Urothelium cell line (cell line): ENCODE measurements around the gene SPACA4.
A peak's percentile ranks its signal among the peaks of the same experiment; 100 is the strongest.
"Not testable (repeated sequence)": the region's sequence is repeated elsewhere in the genome, so short reads cannot be mapped to it uniquely, and the experiment has no call there.

Experiments
- DNase-seq: peaks from one replicate; pipeline ENCODE4 v3.0.0; 2011; ENCODE audit warnings: low spot score, mixed read lengths
- FAIRE-seq: peaks from 2 replicates; lab custom pipeline; 2011; peaks lifted over from hg19 to GRCh38; lab: Jason Lieb, UNC

SPACA4 gene

DNA sequence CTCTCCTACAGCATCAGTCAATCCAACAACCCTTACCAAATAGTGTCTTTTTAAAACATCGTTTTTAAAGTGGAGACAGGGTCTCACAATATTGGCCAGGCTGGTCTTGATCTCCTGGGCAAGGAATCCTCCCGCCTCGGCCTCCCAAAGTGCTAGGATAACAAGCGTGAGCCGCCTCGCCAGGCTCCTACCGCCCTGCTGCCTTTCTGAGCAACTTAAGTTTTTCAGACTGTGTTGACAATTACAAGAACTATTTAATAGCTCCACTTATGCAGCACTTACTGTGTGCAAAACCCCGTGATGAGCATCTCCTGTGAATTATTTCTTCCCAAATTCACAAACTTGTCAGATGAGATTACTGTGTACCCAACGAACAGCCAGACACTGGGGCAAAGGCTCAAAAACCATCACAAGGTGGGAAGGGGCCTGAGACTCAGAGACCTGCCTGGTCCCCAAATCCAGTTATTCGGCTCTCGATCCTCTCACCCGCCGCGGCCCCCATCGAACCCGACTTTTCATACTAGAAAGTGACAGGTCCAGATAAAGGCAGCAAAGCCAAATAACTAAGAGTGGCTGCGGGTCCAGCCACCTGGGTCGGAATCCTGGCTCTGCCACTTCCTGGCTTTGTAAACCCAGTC, 11.9 kb downstream of the SPACA4 start:
- DNase-seq (no peak), FAIRE-seq (no peak)

DNA sequence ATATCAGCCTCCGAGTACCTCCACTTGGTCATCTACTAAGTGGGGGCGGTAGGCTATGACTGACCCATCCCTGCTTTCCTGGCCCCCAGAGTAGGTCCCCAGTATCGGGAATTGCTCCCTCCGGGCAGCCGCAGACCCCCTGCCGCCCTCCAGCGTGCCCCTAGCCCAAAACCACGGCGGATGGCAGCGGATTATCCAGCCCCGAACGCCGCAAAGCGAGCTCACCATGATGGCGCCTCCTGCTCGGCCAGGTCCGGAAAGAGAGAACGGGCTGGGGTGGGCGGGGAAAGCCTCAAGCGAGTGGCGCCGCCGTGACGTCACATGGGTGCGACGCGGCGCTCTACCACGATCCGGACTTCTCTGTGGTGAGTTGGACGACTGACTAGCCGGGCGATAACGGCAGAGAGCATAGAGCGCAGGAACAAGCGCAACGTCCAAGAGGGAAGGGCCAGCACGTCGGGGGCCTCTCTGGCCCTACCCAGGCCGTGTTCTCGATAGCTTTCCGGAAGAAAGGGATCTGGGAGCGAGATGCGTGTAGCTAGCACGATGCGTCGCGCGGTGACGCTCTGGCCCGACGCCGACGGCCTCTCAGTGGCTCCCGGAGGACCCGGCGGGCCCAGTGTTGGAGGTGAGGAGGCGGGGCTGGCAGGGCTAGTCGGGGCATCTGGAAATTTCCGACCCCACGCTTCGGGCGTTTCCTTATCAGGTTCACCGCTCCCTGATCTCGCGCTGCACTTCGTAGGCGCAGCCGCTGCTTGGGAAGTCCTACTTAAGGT, 12.6 kb downstream of the SPACA4 start, which contains the start of the genes RPL18 and SPHK2:
Gene RPL18 (minus strand): TSS at position 263 of the 776 bp plus-strand sequence. CDS start 35 bp downstream, at position 228.
Gene SPHK2 (plus strand): TSS at position 591 of the 776 bp plus-strand sequence. CDS start 1,009 bp downstream, outside the sequence.
- FAIRE-seq (peak; percentile 66), DNase-seq (peak; percentile 97)

DNA sequence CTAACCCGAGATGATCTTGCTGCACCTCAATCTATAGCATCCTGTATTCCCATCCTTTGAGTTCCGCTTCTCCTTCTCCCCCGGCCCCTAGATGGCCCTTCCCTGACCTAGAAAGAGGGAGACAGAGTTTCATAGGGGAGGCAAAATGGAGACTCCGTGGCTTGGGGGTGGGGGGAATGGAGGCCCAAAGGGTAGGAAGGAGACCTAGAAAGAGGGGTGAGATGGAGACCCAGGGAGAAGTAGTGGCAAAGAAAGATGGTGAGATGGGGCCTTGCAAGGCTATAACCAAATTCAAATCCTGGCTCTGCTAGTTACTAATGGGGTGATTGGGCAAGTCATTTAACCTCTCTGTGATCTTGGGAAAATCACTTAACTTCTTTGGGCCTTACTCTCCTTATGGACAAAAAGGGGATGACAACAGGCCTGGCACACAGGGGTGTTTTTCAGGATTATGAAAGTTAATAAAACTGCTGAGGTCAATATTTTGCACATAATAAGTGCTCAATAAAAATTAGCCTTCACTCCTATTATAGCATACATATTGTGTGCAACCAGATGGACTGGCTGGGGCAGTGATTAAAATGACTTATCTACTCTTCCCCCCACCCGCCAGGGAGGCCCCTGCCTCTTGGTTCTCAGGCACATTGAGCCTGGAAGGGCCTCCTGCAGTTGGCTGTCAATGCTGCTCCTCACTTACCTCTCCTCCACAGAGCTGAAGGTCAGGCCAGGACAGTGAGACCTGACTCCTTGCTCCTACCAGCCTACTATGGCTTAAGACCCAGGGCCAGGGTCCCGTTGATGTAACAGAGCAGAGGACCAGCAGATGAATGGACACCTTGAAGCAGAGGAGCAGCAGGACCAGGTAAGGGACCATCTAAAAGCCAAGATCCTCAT, 13.4 kb downstream of the SPACA4 start:
- FAIRE-seq, result no peak
- no peak for DNase-seq

DNA sequence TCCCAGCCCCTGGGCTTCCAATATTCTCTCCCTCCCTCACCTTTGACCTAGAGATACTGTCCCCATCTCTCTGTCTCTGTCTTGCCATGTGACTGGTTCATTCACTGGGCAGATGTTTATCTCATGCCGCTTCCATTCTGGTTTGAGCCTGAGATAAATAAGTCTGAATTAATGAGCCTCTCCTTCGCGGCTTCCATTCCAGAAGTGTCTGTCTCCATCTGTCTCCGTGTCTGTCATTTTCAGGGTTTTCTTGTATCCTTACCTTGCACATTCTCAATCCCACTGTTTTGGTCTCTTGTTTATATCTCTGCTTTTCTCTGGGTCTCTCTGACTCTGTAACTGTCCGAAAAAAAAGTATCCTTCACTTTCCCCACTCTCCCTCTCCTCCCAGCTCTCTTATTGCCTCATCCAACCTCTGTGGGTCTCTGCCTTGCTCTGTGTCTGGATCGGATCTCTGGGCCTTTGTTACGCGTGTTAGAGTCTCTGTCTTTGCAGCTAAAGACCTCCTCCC, 17.1 kb downstream of the SPACA4 start:
- no peak for FAIRE-seq
- no peak for DNase-seq

DNA sequence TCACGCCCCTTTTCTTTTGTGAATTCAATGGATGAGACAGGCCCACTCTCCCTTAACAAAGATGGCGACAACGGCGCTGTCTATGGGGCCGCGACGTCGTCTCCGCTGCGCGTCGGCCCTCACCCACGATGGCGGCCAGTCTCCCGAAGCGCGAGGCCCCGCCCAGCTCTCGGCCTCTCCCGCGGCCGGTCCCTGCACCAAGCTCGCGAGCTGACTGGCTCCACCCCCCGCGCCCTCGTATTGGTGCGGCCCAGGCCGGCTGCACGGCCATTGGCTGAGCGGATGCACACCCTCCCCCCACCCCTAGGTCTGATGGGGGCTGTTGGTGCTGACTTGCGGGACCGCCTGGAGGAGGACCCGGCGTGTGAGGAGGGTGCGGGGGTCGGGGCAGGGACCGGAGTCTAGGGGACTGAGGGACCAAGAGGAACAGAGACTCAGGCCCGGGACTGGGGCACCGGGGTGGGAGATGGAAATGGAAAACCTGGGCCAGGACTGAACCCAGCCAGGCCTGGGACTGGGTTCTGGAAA, 17.6 kb downstream of the SPACA4 start:
- FAIRE-seq, result no peak
- no peak for DNase-seq

DNA sequence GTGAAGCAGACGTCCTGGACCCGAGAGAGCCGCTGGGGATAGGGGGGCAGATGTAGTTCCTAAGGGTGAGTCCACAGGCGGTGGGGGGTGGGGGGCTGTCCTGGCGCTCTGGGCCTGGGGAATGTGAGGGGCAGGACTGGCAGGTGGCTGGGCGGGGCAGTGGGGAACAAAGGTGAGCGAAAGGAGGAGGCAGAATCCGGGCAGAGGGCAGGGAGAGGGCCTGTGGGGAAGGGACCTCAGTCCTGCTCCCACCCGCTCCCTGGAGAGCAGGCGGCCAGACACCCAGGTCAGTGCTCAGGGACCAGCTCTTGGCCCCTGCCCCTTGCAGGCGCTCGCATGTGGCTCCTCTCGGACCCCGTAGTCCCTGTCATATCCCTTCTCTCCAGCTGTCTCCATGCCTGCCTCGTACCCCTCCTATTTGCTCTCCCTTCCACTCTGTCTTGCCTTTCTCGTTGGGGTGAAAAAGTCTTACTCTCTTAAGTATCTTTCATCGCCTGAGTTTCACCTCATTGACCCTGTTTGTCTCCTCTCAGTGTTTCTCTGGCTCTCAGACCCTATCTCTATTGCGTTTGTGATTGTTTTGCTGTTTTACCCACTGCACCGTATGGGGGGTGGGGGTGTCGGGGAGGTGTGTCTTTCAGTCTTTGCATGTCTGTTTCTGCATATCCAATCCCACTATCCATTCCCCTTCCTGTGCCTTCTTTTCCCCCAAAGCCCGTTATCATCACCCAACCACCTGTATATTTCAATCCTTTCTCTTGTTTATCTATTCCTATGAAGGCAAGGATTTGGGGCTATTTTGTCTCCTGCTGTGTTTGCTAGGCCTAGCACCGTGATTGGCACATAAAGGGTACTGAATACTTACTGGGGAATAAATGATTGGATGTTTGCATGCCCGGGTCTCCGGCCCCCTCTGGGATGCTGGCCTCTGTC, 18.5 kb downstream of the SPACA4 start:
- no peak for FAIRE-seq
- no peak for DNase-seq

DNA sequence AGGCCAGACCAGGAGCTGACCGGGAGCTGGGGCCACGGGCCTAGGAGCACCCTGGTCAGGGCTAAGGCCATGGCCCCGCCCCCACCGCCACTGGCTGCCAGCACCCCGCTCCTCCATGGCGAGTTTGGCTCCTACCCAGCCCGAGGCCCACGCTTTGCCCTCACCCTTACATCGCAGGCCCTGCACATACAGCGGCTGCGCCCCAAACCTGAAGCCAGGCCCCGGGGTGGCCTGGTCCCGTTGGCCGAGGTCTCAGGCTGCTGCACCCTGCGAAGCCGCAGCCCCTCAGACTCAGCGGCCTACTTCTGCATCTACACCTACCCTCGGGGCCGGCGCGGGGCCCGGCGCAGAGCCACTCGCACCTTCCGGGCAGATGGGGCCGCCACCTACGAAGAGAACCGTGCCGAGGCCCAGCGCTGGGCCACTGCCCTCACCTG, 19.4 kb downstream of the SPACA4 start:
- DNase-seq, result no peak

DNA sequence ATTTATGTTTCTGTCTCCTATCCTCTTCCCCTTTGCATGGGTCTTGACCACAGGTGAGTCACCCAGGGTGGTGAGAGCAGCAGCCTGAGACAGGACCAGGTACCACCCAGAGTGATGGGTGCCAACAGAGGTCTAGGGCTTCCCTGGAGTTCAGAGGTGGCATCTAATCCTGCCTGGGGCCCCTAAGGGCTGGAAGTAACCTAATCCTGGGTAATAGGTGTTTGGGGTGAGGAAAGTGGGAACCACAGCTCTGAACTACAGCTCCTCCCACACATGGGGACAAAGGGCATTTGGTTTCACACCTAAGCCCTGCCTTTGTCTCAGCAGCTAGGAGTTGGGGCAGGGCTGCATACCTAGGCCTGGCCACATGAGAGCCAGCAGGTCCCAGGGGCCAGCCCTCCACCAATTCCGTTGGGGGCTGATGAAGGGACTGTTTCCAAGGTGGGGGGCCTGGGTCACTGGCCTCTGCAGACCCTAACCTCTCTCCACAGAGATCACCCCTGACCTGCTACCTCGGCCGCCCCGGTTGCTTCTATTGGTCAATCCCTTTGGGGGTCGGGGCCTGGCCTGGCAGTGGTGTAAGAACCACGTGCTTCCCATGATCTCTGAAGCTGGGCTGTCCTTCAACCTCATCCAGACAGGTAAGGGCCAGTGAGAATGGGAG, 20.8 kb downstream of the SPACA4 start:
- FAIRE-seq, result no peak

More for the DNA sequence above, 19.4 kb downstream of the SPACA4 start:
- no peak for FAIRE-seq

DNA sequence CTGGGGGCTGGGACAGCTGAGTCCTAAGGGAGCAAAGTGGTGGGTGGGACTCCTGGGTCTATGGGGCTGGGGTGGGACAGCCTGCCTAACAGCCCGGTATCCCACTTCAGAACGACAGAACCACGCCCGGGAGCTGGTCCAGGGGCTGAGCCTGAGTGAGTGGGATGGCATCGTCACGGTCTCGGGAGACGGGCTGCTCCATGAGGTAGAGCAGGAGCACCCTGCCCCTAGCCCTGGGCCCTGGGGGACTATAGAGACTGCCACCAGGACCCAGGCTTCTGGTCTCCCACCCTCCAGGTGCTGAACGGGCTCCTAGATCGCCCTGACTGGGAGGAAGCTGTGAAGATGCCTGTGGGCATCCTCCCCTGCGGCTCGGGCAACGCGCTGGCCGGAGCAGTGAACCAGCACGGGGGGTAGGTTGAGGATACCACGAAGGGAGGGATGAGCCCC, 21.3 kb downstream of the SPACA4 start:
- no peak for DNase-seq
- FAIRE-seq, result no peak

More for the DNA sequence above, 20.8 kb downstream of the SPACA4 start:
- no peak for DNase-seq

DNA sequence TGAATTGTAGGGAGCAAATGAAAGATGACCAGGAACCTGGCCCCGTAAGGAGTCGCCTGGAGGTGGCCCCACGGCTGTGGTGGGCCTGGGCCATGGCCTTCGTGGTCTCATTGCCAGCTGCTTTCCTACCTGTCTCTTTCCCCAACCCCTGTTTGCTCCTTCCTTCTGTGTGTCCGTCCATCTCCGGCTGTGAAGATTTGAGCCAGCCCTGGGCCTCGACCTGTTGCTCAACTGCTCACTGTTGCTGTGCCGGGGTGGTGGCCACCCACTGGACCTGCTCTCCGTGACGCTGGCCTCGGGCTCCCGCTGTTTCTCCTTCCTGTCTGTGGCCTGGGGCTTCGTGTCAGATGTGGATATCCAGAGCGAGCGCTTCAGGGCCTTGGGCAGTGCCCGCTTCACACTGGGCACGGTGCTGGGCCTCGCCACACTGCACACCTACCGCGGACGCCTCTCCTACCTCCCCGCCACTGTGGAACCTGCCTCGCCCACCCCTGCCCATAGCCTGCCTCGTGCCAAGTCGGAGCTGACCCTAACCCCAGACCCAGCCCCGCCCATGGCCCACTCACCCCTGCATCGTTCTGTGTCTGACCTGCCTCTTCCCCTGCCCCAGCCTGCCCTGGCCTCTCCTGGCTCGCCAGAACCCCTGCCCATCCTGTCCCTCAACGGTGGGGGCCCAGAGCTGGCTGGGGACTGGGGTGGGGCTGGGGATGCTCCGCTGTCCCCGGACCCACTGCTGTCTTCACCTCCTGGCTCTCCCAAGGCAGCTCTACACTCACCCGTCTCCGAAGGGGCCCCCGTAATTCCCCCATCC, 22.1 kb downstream of the SPACA4 start:
- no peak for FAIRE-seq

DNA sequence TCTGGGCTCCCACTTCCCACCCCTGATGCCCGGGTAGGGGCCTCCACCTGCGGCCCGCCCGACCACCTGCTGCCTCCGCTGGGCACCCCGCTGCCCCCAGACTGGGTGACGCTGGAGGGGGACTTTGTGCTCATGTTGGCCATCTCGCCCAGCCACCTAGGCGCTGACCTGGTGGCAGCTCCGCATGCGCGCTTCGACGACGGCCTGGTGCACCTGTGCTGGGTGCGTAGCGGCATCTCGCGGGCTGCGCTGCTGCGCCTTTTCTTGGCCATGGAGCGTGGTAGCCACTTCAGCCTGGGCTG, 22.7 kb downstream of the SPACA4 start:
- FAIRE-seq (no peak), DNase-seq (no peak)

More for the DNA sequence above, 22.1 kb downstream of the SPACA4 start:
- no peak for DNase-seq

DNA sequence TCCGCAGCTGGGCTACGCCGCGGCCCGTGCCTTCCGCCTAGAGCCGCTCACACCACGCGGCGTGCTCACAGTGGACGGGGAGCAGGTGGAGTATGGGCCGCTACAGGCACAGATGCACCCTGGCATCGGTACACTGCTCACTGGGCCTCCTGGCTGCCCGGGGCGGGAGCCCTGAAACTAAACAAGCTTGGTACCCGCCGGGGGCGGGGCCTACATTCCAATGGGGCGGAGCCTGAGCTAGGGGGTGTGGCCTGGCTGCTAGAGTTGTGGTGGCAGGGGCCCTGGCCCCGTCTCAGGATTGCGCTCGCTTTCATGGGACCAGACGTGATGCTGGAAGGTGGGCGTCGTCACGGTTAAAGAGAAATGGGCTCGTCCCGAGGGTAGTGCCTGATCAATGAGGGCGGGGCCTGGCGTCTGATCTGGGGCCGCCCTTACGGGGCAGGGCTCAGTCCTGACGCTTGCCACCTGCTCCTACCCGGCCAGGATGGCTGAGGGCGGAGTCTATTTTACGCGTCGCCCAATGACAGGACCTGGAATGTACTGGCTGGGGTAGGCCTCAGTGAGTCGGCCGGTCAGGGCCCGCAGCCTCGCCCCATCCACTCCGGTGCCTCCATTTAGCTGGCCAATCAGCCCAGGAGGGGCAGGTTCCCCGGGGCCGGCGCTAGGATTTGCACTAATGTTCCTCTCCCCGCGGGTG, 23.2 kb downstream of the SPACA4 start:
- no peak for DNase-seq
- FAIRE-seq, result no peak

DNA sequence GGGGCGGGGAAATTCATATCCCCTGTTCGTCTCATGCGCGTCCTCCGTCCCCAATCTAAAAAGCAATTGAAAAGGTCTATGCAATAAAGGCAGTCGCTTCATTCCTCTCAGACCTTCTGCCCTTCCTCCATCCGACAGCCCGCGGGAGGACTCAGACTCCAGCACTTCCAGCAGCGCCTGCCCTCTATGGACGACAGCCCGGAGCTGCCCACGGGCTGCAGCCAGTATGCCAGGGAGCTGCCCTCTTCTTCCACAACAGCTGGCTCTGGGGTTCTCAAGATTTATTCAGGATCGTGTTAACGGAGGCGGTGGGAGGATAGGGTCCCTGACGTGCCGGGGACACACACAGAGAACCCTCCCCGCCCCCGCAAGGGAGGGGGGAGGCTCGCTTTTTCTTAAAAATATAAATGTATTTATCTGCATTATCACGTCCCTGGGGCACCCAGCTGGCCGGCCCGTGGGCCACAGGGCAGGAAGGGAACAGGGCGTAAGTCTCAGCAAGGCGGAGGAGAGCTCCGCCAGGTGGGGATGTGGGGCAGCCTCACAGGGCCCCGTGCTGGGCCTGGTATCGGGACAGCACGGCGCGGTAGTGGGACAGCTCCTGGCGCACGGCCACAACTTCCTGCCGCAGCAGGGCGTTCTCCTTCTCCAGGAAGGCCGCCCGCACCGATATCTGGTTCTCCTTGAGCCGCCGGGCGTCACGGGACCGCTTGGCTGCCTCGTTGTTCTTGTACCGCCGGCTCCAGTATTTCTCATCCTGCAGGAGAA, 23.9 kb downstream of the SPACA4 start:
- no peak for DNase-seq
- FAIRE-seq, result no peak

DNA sequence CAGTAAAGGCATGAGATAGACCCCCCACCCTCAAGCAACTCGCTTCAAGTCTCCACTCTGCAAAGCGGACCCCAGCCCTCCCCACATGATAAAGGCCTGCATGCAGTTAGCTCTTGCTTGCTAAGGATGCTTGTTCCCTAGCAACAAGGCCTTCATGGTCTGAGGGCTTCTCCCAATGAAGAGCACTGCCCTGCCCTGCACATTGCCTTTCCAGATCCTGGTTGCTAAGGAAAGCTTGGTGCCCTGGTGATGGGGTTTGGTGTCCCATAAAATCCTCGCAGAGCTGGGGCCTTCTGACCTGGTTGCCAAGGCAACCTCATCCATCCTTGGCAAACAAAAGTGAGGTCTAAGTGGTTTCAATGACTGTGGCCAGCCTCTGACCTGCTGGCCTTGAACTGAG, 24.7 kb downstream of the SPACA4 start:
- FAIRE-seq, result no peak
- no peak for DNase-seq

DNA sequence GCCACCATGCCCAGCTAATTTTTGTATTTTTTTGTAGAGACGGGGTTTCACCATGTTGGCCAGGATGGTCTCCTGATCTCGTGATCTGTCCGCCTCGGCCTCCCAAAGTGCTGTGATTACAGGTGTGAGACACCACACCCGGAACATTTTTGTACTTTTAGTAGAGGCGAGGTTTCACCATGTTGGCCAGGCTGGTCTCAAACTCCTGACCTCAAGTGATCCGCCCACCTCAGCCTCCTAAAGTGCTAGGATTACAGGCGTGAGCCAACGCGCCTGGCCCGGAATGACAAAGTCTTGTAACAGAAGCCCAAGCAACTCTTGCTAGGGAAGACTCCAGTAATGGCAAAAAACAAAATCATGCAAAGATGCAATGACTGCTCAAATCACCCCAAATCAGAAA, 25.7 kb downstream of the SPACA4 start:
- FAIRE-seq, DNase-seq: not testable (repeated sequence)

DNA sequence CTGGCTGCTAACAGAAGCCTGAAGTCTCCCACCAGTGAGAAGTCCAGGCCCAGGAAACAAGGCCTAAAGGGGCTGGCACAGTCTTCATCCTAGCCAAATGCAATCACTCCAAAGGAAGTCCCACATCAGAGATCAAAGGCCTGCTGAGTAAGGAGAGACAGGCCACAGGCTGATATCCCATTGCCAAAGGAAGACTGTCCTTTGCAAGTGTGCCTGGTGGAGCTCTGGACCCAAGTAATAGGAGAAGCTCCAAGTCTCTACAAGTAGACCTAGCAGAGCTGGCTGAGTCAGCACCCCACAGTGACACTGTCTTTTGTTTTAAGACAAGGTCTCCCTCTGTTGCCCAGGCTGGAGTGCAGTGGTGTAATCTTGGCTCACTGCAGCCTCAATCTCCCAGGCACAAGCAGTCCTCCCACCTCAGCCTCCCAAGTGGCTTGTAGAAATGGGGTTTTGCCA, 26.2 kb downstream of the SPACA4 start:
- no peak for FAIRE-seq
- DNase-seq, result no peak
